Cardiac muscle cell (in vitro differentiated cells and primary cell): ENCODE results near the gene LPIN1. TPM values are rescaled to one million over a fixed set of nuclear protein-coding genes. Genes with fewer than 3 reads are reported as not detected.

Experiments
- DNase-seq, 2 donors: peaks; one replicate each; pipeline versions ENCODE4 v3.0.0 to v3.0.0-alpha.2; 2010 to 2017; ENCODE audit warnings: low read depth in 1 of 2, low spot score in 1 of 2
- H3K27ac ChIP-seq: fragments of 200-600 bp; sonication (generic); 2 replicates; pipeline ENCODE4 v1.5.1; 2016
- H3K27me3 ChIP-seq: fragments of 200-600 bp; sonication (generic); 2 replicates; pipeline ENCODE4 v1.6.0; 2016; ENCODE audit warnings: control low read depth
- H3K36me3 ChIP-seq: fragments of 200-600 bp; sonication (generic); 2 replicates; pipeline ENCODE4 v1.5.1; 2016; ENCODE audit warnings: control low read depth
- H3K4me1 ChIP-seq: fragments of 200-600 bp; sonication (generic); 2 replicates; pipeline ENCODE4 v1.8.1; 2017; ENCODE audit warnings: low read depth, mild to moderate bottlenecking, mixed run types
- H3K4me3 ChIP-seq: fragments of 200-600 bp; sonication (generic); 2 replicates; pipeline ENCODE4 v1.5.1; 2016; ENCODE audit warnings: mild to moderate bottlenecking
- H3K9me3 ChIP-seq: fragments of 200-600 bp; sonication (generic); 2 replicates; pipeline ENCODE4 v1.5.1; 2017; ENCODE audit warnings: low read depth, mild to moderate bottlenecking, control low read depth
- polyA plus RNA-seq: library from polyadenylated mRNA; unstranded; fragments of >200 nt; fragmentation: Nextera tagmentation; extraction: Ambion mirVana; gene quantifications from 2 replicates; pipeline ENCODE4 v1.2.1, GENCODE V29; 2016
- total RNA-seq: library from RNA; depleted of rRNA; stranded (reverse); fragments of >200 nt; gene quantifications from 2 replicates; pipeline ENCODE4 v1.2.3, GENCODE V29; 2016
- TF ChIP-seq, protein P1 (sequence below): IDR thresholded peaks from 2 replicates; pipeline ENCODE4 v1.5.1; 2012; ENCODE audit warnings: low read depth, mild to moderate bottlenecking, low read length

Gene LPIN1
- total and polyA plus RNA-seq, 2 experiments from 2014 or later = 47.0 to 58.3 TPM

DNA sequence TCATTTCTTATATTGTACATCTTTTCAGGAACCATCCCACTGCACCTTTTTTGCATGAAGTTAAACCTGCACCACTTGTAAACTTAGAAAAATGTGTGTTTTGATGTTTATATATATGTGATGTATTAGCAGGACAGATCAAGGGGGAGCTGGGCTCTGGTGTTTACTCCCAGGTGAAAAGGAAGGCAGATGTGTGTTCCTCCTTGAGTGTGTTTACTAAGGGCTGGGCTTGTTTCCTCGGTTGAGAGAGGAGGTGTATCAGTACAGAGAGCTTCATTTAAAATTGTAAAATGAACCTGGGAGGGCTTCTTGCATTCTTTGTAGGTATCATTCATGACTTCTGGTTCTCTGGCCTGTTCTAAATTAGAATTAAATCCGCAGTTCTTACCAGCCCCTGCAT, 14.8 kb downstream of the LPIN1 start:
- H3K36me3 ChIP-seq = peaks cover 8% of the 10 kb centered on the region
- H3K27me3 ChIP-seq = no peaks in the 10 kb centered on the region
- H3K4me1 ChIP-seq = peaks cover 48% of the 10 kb centered on the region
- H3K27ac ChIP-seq = no peak overlapping the region
- no peaks in the 10 kb centered on the region for H3K9me3 ChIP-seq
- no peak for DNase-seq
- TF ChIP-seq, protein P1, sequence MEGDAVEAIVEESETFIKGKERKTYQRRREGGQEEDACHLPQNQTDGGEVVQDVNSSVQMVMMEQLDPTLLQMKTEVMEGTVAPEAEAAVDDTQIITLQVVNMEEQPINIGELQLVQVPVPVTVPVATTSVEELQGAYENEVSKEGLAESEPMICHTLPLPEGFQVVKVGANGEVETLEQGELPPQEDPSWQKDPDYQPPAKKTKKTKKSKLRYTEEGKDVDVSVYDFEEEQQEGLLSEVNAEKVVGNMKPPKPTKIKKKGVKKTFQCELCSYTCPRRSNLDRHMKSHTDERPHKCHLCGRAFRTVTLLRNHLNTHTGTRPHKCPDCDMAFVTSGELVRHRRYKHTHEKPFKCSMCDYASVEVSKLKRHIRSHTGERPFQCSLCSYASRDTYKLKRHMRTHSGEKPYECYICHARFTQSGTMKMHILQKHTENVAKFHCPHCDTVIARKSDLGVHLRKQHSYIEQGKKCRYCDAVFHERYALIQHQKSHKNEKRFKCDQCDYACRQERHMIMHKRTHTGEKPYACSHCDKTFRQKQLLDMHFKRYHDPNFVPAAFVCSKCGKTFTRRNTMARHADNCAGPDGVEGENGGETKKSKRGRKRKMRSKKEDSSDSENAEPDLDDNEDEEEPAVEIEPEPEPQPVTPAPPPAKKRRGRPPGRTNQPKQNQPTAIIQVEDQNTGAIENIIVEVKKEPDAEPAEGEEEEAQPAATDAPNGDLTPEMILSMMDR = no peak
- H3K4me3 ChIP-seq = no peak overlapping the region

DNA sequence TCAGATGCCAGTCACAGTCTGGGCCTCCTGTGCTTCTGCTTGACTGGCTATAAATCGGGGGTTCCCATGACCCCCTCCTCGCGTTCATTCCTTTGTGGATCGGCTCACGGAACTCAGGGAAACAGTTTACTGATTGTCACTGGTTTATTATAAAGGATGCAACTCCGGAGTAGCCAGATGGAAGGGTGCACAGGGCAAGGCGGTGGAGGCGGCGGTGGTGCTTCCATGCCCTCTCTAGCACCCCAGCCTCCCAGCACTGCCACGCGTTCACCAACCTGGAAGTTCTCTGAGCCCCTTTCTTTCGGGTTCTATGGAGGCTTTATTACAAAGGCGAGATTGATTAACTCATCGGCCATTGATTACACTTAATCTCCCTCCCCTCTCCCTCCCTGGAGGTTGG, 15.6 kb downstream of the LPIN1 start:
- Histone ChIP-seq H3K4me1 (peaks cover 46% of the 10 kb centered on the region), H3K36me3 (peaks cover 15% of the 10 kb centered on the region), H3K27ac (no peak overlapping the region), H3K27me3 (no peaks in the 10 kb centered on the region), H3K9me3 (no peaks in the 10 kb centered on the region), H3K4me3 (no peak overlapping the region)
- TF ChIP-seq, protein P1 = no peak
- DNase-seq = no peak

- Histone ChIP-seq H3K9me3 (no peaks in the 10 kb centered on the region), H3K36me3 (peaks cover 23% of the 10 kb centered on the region), H3K4me3 (no peak overlapping the region), H3K4me1 (peaks cover 44% of the 10 kb centered on the region), H3K27me3 (no peaks in the 10 kb centered on the region), H3K27ac (peak overlapping the region; percentile 41)
- TF ChIP-seq, protein P1 = no peak
- DNase-seq = no peak
These were observed 16.5 kb downstream of the LPIN1 start for GRCh38 chr2:11762799-11763461.

- Histone ChIP-seq H3K36me3 (peaks cover 30% of the 10 kb centered on the region), H3K4me1 (peaks cover 37% of the 10 kb centered on the region), H3K27me3 (no peaks in the 10 kb centered on the region), H3K9me3 (no peaks in the 10 kb centered on the region), H3K27ac (peak overlapping the region; percentile 20), H3K4me3 (no peak overlapping the region)
- TF ChIP-seq, protein P1 = no peak
- peak in 1 of 2 donors; percentile 85 for DNase-seq
These were observed 17.9 kb downstream of the LPIN1 start for GRCh38 chr2:11764359-11764758.

GRCh38 chr2:11764920-11765319, 18.5 kb downstream of the LPIN1 start:
- no peak for DNase-seq

More at GRCh38 chr2:11764920-11765319, 18.5 kb downstream of the LPIN1 start:
- Histone ChIP-seq H3K9me3 (no peaks in the 10 kb centered on the region), H3K4me1 (peaks cover 37% of the 10 kb centered on the region), H3K4me3 (no peak overlapping the region), H3K27me3 (no peaks in the 10 kb centered on the region), H3K27ac (peak overlapping the region; percentile 20), H3K36me3 (peaks cover 32% of the 10 kb centered on the region)
- TF ChIP-seq, protein P1 = no peak
